PFSK-1 (cell line): Measurements from ENCODE around the gene HIPK2.

Experiments
- POLR2AphosphoS5 ChIP-seq: IDR thresholded peaks from 2 replicates; pipeline ENCODE4 v1.6.1; 2012; ENCODE audit warnings: low read depth, mild to moderate bottlenecking, control low read depth, low read length, moderate library complexity
- SIN3A ChIP-seq: IDR thresholded peaks from 2 replicates; pipeline ENCODE4 v1.6.1; 2012; ENCODE audit warnings: mild to moderate bottlenecking, low read length, moderate library complexity, borderline replicate concordance; ENCODE audit not compliant: insufficient read depth
- TAF1 ChIP-seq: IDR thresholded peaks from 2 replicates; pipeline ENCODE4 v1.6.1; 2012; ENCODE audit warnings: low read length, control low read depth, borderline replicate concordance; ENCODE audit not compliant: insufficient read depth
- TF ChIP-seq, protein P1 (sequence below), 2 experiments: IDR thresholded peaks; 2 replicates each; pipeline versions ENCODE4 v1.6.1 to v1.8.0; 2011 to 2012; ENCODE audit warnings: low read depth in 2 of 2, low read length in 2 of 2, control low read depth in 1 of 2, inconsistent platforms in 1 of 2, mild to moderate bottlenecking in 1 of 2, moderate library complexity in 1 of 2; ENCODE audit not compliant: insufficient read depth in 1 of 2

GRCh38 chr7:139733751-139734150, 44.0 kb downstream of the HIPK2 start:
- TF ChIP-seq SIN3A (no peak), POLR2AphosphoS5 (no peak), TAF1 (no peak)
- TF ChIP-seq, protein P1, sequence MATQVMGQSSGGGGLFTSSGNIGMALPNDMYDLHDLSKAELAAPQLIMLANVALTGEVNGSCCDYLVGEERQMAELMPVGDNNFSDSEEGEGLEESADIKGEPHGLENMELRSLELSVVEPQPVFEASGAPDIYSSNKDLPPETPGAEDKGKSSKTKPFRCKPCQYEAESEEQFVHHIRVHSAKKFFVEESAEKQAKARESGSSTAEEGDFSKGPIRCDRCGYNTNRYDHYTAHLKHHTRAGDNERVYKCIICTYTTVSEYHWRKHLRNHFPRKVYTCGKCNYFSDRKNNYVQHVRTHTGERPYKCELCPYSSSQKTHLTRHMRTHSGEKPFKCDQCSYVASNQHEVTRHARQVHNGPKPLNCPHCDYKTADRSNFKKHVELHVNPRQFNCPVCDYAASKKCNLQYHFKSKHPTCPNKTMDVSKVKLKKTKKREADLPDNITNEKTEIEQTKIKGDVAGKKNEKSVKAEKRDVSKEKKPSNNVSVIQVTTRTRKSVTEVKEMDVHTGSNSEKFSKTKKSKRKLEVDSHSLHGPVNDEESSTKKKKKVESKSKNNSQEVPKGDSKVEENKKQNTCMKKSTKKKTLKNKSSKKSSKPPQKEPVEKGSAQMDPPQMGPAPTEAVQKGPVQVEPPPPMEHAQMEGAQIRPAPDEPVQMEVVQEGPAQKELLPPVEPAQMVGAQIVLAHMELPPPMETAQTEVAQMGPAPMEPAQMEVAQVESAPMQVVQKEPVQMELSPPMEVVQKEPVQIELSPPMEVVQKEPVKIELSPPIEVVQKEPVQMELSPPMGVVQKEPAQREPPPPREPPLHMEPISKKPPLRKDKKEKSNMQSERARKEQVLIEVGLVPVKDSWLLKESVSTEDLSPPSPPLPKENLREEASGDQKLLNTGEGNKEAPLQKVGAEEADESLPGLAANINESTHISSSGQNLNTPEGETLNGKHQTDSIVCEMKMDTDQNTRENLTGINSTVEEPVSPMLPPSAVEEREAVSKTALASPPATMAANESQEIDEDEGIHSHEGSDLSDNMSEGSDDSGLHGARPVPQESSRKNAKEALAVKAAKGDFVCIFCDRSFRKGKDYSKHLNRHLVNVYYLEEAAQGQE (IDR thresholded peaks at IDR 0.05; ENCODE audit: insufficient read depth in 1 of 2, low read depth in 2 of 2, low read length in 2 of 2) = no peak
